Calu3 (cell line): ENCODE results near the gene GNPTAB. TPM values are rescaled to one million over a fixed set of nuclear protein-coding genes. Genes with fewer than 3 reads are reported as not detected.

Source experiments
- BruUV-seq: library from RNA; stranded (reverse); fragments of 400-500 nt; replicated peaks from 2 replicates; lab custom pipeline; 2021; lab: Mats Ljungman, UMichigan
- CTCF ChIA-PET: fragments of 300-600 bp; sonication (Branson Sonifier 250); formaldehyde crosslinking; loops from one replicate; lab custom pipeline; 2022; ENCODE audit warnings: antibody characterized with exemption; lab: Charles Lee
- DNase-seq: peaks from one replicate; pipeline ENCODE4 v3.0.0; 2022
- H3K27ac Mint-ChIP-seq: one replicate; pipeline ENCODE4 v1.8.0; 2022; ENCODE audit warnings: mixed read lengths; ENCODE audit not compliant: unreplicated experiment
- H3K27me3 Mint-ChIP-seq: one replicate; pipeline ENCODE4 v1.8.0; 2022; ENCODE audit warnings: mixed read lengths; ENCODE audit not compliant: unreplicated experiment
- H3K36me3 Mint-ChIP-seq: one replicate; pipeline ENCODE4 v1.8.0; 2022; ENCODE audit warnings: mild to moderate bottlenecking, moderate library complexity, mixed read lengths; ENCODE audit not compliant: insufficient read depth, unreplicated experiment
- H3K4me1 Mint-ChIP-seq: one replicate; pipeline ENCODE4 v1.8.0; 2022; ENCODE audit warnings: mild to moderate bottlenecking, low read depth, mixed read lengths; ENCODE audit not compliant: unreplicated experiment
- H3K4me3 Mint-ChIP-seq: one replicate; pipeline ENCODE4 v1.8.0; 2022; ENCODE audit warnings: mild to moderate bottlenecking, low read depth, moderate library complexity, mixed read lengths; ENCODE audit not compliant: unreplicated experiment
- H3K9me3 Mint-ChIP-seq: one replicate; pipeline ENCODE4 v1.8.0; 2022; ENCODE audit warnings: low read depth, mixed read lengths; ENCODE audit not compliant: unreplicated experiment
- CTCF ChIP-seq: fragments of 200-600 bp; IDR thresholded peaks from one replicate; pipeline ENCODE4 v1.8.0; 2022; ENCODE audit warnings: antibody characterized with exemption; ENCODE audit not compliant: unreplicated experiment
- intact Hi-C: fragments of 100-400 bp; cut with micrococcal nuclease; formaldehyde crosslinking; loops from one replicate; pipeline ENCODE4 v1.10.0; 2022; ENCODE audit not compliant: unreplicated experiment
- total RNA-seq: library from RNA; stranded (reverse); gene quantifications from 2 replicates; pipeline ENCODE4 v1.2.3, GENCODE V29; 2022

GNPTAB gene
- total RNA-seq, 1 experiment from 2014 or later = 36.0 TPM

GRCh38 chr12:101809208-101809607 lies 21.6 kb downstream of the GNPTAB start:
- peaks cover 10% of the 10 kb centered on the region for H3K4me1 Mint-ChIP-seq
- intact Hi-C loops = no loop called here
- no TSS peak for BruUV-seq
- H3K36me3 Mint-ChIP-seq = no peaks in the 10 kb centered on the region
- H3K9me3 Mint-ChIP-seq = no peaks in the 10 kb centered on the region
- TF ChIP-seq CTCF = no peak
- no peak overlapping the region for H3K4me3 Mint-ChIP-seq
- H3K27me3 Mint-ChIP-seq = no peaks in the 10 kb centered on the region
- DNase-seq = no peak
- CTCF ChIA-PET = no interaction called here
- H3K27ac Mint-ChIP-seq = no peak overlapping the region

GRCh38 chr12:101806265-101806664 lies 24.5 kb downstream of the GNPTAB start:
- DNase-seq = no peak
- Mint-ChIP-seq H3K4me3 (no peak overlapping the region), H3K27me3 (no peaks in the 10 kb centered on the region), H3K27ac (no peak overlapping the region), H3K9me3 (no peaks in the 10 kb centered on the region), H3K4me1 (peaks cover 10% of the 10 kb centered on the region), H3K36me3 (no peaks in the 10 kb centered on the region)
- TF ChIP-seq CTCF = no peak
- no TSS peak for BruUV-seq
- intact Hi-C loops = no loop called here
- CTCF ChIA-PET = no interaction called here

GRCh38 chr12:101804409-101804808 lies 26.4 kb downstream of the GNPTAB start:
- no peaks in the 10 kb centered on the region for H3K27me3 Mint-ChIP-seq
- H3K4me3 Mint-ChIP-seq = no peak overlapping the region
- H3K36me3 Mint-ChIP-seq = no peaks in the 10 kb centered on the region
- no TSS peak for BruUV-seq
- CTCF ChIA-PET = no interaction called here
- H3K27ac Mint-ChIP-seq = no peak overlapping the region
- peaks cover 4% of the 10 kb centered on the region for H3K4me1 Mint-ChIP-seq
- no peak for DNase-seq
- intact Hi-C loops = no loop called here
- TF ChIP-seq CTCF = no peak
- no peaks in the 10 kb centered on the region for H3K9me3 Mint-ChIP-seq

GRCh38 chr12:101803978-101804377 lies 26.8 kb downstream of the GNPTAB start:
- intact Hi-C loops = no loop called here
- no peak overlapping the region for H3K27ac Mint-ChIP-seq
- no peak for TF ChIP-seq CTCF
- H3K9me3 Mint-ChIP-seq = no peaks in the 10 kb centered on the region
- no peaks in the 10 kb centered on the region for H3K36me3 Mint-ChIP-seq
- no peak overlapping the region for H3K4me3 Mint-ChIP-seq
- peaks cover under 1% of the 10 kb centered on the region for H3K4me1 Mint-ChIP-seq
- DNase-seq = no peak
- no TSS peak for BruUV-seq
- no peaks in the 10 kb centered on the region for H3K27me3 Mint-ChIP-seq
- CTCF ChIA-PET = no interaction called here

- no peak for DNase-seq
- Mint-ChIP-seq H3K36me3 (no peaks in the 10 kb centered on the region), H3K4me1 (no peaks in the 10 kb centered on the region), H3K27me3 (no peaks in the 10 kb centered on the region), H3K4me3 (no peak overlapping the region), H3K27ac (no peak overlapping the region), H3K9me3 (no peaks in the 10 kb centered on the region)
- no TSS peak for BruUV-seq
- CTCF ChIA-PET = no interaction called here
- TF ChIP-seq CTCF = no peak
- intact Hi-C loops = no loop called here
Measured at GRCh38 chr12:101802486-101802885, 28.3 kb downstream of the GNPTAB start.
